Glomerular visceral epithelial cell (primary cell): ENCODE measurements around the gene SUSD4.
"Not testable (repeated sequence)": the region's sequence is repeated elsewhere in the genome, so short reads cannot be mapped to it uniquely, and the experiment has no call there.

Experiments
- DNase-seq: peaks from one replicate; pipeline ENCODE4 v3.0.0-alpha.2; 2016; ENCODE audit errors: extremely low spot score

Gene SUSD4

GRCh38 chr1:223251387-223251786 is 112.6 kb downstream of the SUSD4 start:
- DNase-seq: not testable (repeated sequence)

- no peak for DNase-seq
These were observed 113.4 kb downstream of the SUSD4 start for GRCh38 chr1:223250632-223251015.

GRCh38 chr1:223249854-223250631 is 113.9 kb downstream of the SUSD4 start:
- no peak for DNase-seq

- DNase-seq: no peak
These were observed 115.2 kb downstream of the SUSD4 start for GRCh38 chr1:223248770-223249140.

GRCh38 chr1:223248001-223248769 is 115.8 kb downstream of the SUSD4 start:
- DNase-seq: no peak

GRCh38 chr1:223246476-223247112 is 117.4 kb downstream of the SUSD4 start:
- DNase-seq: no peak

GRCh38 chr1:223245983-223246382 is 118.0 kb downstream of the SUSD4 start:
- DNase-seq: no peak

GRCh38 chr1:223245411-223245810 is 118.6 kb downstream of the SUSD4 start:
- DNase-seq: no peak

GRCh38 chr1:223244366-223245103 is 119.4 kb downstream of the SUSD4 start:
- peak; percentile 19 for DNase-seq

GRCh38 chr1:223243441-223244050 is 120.4 kb downstream of the SUSD4 start:
- DNase-seq: no peak

GRCh38 chr1:223242971-223243370 is 121.0 kb downstream of the SUSD4 start:
- no peak for DNase-seq

GRCh38 chr1:223242382-223242955 is 121.5 kb downstream of the SUSD4 start:
- DNase-seq: no peak

GRCh38 chr1:223240122-223240521 is 123.9 kb downstream of the SUSD4 start:
- DNase-seq: no peak

GRCh38 chr1:223235091-223235490 is 128.9 kb downstream of the SUSD4 start:
- no peak for DNase-seq

GRCh38 chr1:223234534-223234933 is 129.4 kb downstream of the SUSD4 start:
- DNase-seq: no peak

GRCh38 chr1:223234170-223234514 is 129.8 kb downstream of the SUSD4 start:
- no peak for DNase-seq

GRCh38 chr1:223233410-223234169 is 130.4 kb downstream of the SUSD4 start:
- DNase-seq: peak; percentile 71

GRCh38 chr1:223233019-223233409 is 131.0 kb downstream of the SUSD4 start:
- no peak for DNase-seq

GRCh38 chr1:223231581-223231980 is 132.4 kb downstream of the SUSD4 start:
- DNase-seq: no peak

- no peak for DNase-seq
These were observed 132.9 kb downstream of the SUSD4 start for GRCh38 chr1:223231011-223231572.
